ENCODE measurements around the gene CEP76. TPM values are rescaled to one million over a fixed set of nuclear protein-coding genes. Genes with fewer than 3 reads are reported as not detected.

CEP76 gene
- total RNA-seq, 2 donors from 2014 or later: 5.2 to 8.3 TPM

- Histone ChIP-seq H3K4me1 (ENCODE audit: control insufficient read depth in 1 of 2, low read depth in 2 of 2) (peaks cover 0 to 14% of the 10 kb centered on the region in 2 donors), H3K9me3 (no peaks in the 10 kb centered on the region), H3K27ac (peak overlapping the region in 1 of 2 donors; percentile 46), H3K27me3 (replicated peaks; ENCODE audit: insufficient read depth) (no peaks in the 10 kb centered on the region), H3K4me3 (no peak overlapping the region), H3K36me3 (no peaks in the 10 kb centered on the region)
- TF ChIP-seq CTCF (IDR thresholded peaks at IDR 0.05): no peak
- DNase-seq (ENCODE audit: low spot score): no peak
- no peak for ATAC-seq (ENCODE audit: insufficient number of reproducible peaks, low FRiP score, low read depth)
Observed at GRCh38 chr18:12750076-12750714, 47.7 kb upstream of the CEP76 start.

- no peak for TF ChIP-seq CTCF (IDR thresholded peaks at IDR 0.05)
- Histone ChIP-seq H3K4me3 (no peak overlapping the region), H3K4me1 (ENCODE audit: control insufficient read depth in 1 of 2, low read depth in 2 of 2) (peaks cover 0 to 14% of the 10 kb centered on the region in 2 donors), H3K9me3 (no peaks in the 10 kb centered on the region), H3K27ac (no peak overlapping the region), H3K36me3 (no peaks in the 10 kb centered on the region), H3K27me3 (replicated peaks; ENCODE audit: insufficient read depth) (no peaks in the 10 kb centered on the region)
- ATAC-seq (ENCODE audit: insufficient number of reproducible peaks, low FRiP score, low read depth): no peak
- no peak for DNase-seq (ENCODE audit: low spot score)
Observed at GRCh38 chr18:12749121-12749520, 46.6 kb upstream of the CEP76 start.

DNA sequence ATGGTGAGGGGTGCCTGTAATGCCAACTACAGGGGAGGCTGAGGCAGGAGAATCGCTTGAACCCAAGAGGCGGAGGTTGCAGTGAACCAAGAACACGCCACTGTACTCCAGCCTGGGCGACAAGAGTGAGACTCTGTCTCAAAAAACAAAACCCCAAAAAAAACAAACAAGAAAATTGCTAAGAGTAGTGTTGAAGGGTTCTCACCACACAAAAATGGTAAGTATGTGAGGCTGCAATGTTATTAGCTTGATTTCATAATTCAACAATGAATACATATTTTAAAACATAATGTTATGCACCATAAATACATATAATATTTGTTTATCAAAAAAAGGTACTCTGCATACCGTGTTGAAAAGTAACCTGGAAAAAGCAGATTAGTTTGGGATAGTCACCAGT, 46.1 kb upstream of the CEP76 start:
- DNase-seq (ENCODE audit: low spot score) (no peak), ATAC-seq (ENCODE audit: insufficient number of reproducible peaks, low FRiP score, low read depth) (no peak)
- no peak overlapping the region for H3K4me3 ChIP-seq
- no peak overlapping the region for H3K27ac ChIP-seq
- no peak for TF ChIP-seq CTCF (IDR thresholded peaks at IDR 0.05)
- H3K9me3 ChIP-seq: no peaks in the 10 kb centered on the region
- no peaks in the 10 kb centered on the region for H3K36me3 ChIP-seq
- H3K27me3 ChIP-seq (replicated peaks; ENCODE audit: insufficient read depth): no peaks in the 10 kb centered on the region
- peaks cover 0 to 14% of the 10 kb centered on the region in 2 donors for H3K4me1 ChIP-seq (ENCODE audit: control insufficient read depth in 1 of 2, low read depth in 2 of 2)

DNA sequence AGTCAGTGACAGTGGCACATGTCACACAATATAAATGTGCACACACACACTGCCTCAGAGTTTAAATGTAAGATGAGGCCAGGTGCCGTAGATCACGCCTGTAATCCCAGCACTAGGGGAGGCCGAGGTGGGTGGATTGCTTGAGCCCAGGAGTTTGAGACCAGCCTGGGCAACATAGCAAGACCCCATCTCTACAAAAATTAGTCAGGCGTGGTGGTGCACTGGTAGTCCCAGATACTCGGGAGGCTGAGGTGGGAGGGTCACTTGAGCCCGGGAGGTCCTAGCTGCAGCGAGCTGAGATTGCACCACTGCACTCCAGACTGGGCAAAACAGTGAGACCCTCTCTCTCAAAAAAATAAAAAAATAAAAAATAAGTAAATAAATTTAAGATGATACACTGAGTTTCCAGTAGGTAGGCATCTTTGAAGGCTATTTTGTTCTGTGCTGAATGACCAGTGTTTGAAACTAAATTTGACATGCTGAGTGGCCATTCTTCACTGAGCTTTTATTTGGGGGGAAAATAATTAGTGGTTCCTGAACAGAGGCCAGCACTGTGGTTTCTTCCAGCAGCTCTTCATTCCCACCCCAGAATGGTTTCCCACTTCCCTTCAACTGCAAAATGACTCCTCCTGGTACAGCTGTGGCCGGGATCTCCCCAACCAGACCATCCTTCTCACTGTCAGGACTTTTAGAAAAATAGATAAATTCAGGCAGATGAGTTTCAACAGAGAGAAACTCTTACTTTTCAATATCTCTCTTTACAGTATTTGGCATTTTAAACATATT, 45.2 kb upstream of the CEP76 start:
- peaks cover 0 to 14% of the 10 kb centered on the region in 2 donors for H3K4me1 ChIP-seq (ENCODE audit: control insufficient read depth in 1 of 2, low read depth in 2 of 2)
- no peak for DNase-seq (ENCODE audit: low spot score)

More for the DNA sequence above, 45.2 kb upstream of the CEP76 start:
- Histone ChIP-seq H3K36me3 (no peaks in the 10 kb centered on the region), H3K27me3 (replicated peaks; ENCODE audit: insufficient read depth) (no peaks in the 10 kb centered on the region), H3K27ac (no peak overlapping the region), H3K9me3 (no peaks in the 10 kb centered on the region), H3K4me3 (no peak overlapping the region)
- ATAC-seq (ENCODE audit: insufficient number of reproducible peaks, low FRiP score, low read depth): no peak
- no peak for TF ChIP-seq CTCF (IDR thresholded peaks at IDR 0.05)
